Naive thymus-derived CD4-positive, alpha-beta T cell (primary cell): Measurements from ENCODE around the gene PDE6B. TPM values are rescaled to one million over a fixed set of nuclear protein-coding genes. Genes with fewer than 3 reads are reported as not detected.
A peak's percentile ranks its signal among the peaks of the same experiment; 100 is the strongest.

Experiments used
- ATAC-seq: fragments of 150-1000 bp; cut with Tn5 transposase; 2 replicates; pipeline ENCODE4 v1.10.0; 2021; ENCODE audit warnings: mild to moderate bottlenecking, moderate library complexity
- CTCF ChIA-PET: fragments of 350-600 bp; sonication (Branson Sonifier 250); formaldehyde crosslinking; loops from one replicate; lab custom pipeline; 2021; ENCODE audit warnings: antibody characterized with exemption; lab: Charles Lee
- POLR2A ChIA-PET: fragments of 350-600 bp; sonication (Branson Sonifier 250); formaldehyde crosslinking; loops from one replicate; lab custom pipeline; 2021; ENCODE audit warnings: antibody characterized with exemption, inconsistent platforms; lab: Charles Lee
- DNase-seq, 9 donors: peaks; one replicate each; pipeline versions ENCODE4 v3.0.0 to v3.0.0-alpha.2; 2020 to 2022; ENCODE audit warnings: mixed read lengths in 1 of 9
- H3K27ac ChIP-seq: one replicate; pipeline ENCODE4 v1.7.0; 2013; ENCODE audit warnings: mild to moderate bottlenecking, low read depth, low read length, moderate library complexity
- H3K27me3 ChIP-seq, 2 donors: one replicate each; pipeline ENCODE4 v1.7.0; 2013; ENCODE audit warnings: low read length in 2 of 2, mild to moderate bottlenecking in 2 of 2, moderate library complexity in 2 of 2; ENCODE audit not compliant: control insufficient read depth in 2 of 2, insufficient read depth in 2 of 2
- H3K36me3 ChIP-seq, 3 experiments: 1 replicate in 2 of 3; 2 replicates in 1 of 3; pipeline ENCODE4 v1.7.0; 2013; ENCODE audit warnings: low read length in 3 of 3, mild to moderate bottlenecking in 3 of 3, moderate library complexity in 1 of 3; ENCODE audit not compliant: insufficient read depth in 3 of 3, control insufficient read depth in 2 of 3
- H3K4me1 ChIP-seq, 2 donors: one replicate each; pipeline ENCODE4 v1.7.0; 2013; ENCODE audit warnings: low read length in 2 of 2, mild to moderate bottlenecking in 2 of 2, moderate library complexity in 1 of 2; ENCODE audit not compliant: control insufficient read depth in 2 of 2, insufficient read depth in 2 of 2
- H3K4me3 ChIP-seq: 2 replicates; pipeline ENCODE4 v1.7.0; 2013; ENCODE audit warnings: mild to moderate bottlenecking, low read length
- H3K9me3 ChIP-seq, 3 experiments: 1 replicate in 2 of 3; 2 replicates in 1 of 3; pipeline ENCODE4 v1.7.0; 2013; ENCODE audit warnings: low read length in 3 of 3; ENCODE audit not compliant: control insufficient read depth in 2 of 3
- H3K27ac Mint-ChIP-seq, 9 donors: one replicate each; pipeline ENCODE4 v1.8.0; 2020 to 2022; ENCODE audit warnings: mixed read lengths in 9 of 9, mild to moderate bottlenecking in 8 of 9, moderate library complexity in 5 of 9, inconsistent platforms in 2 of 9
- H3K27me3 Mint-ChIP-seq, 5 donors: one replicate each; pipeline ENCODE4 v1.8.0; 2021 to 2022; ENCODE audit warnings: mixed read lengths in 5 of 5, mild to moderate bottlenecking in 1 of 5
- H3K36me3 Mint-ChIP-seq, 5 donors: one replicate each; pipeline ENCODE4 v1.8.0; 2020 to 2022; ENCODE audit warnings: mixed read lengths in 5 of 5, mild to moderate bottlenecking in 3 of 5, inconsistent platforms in 1 of 5
- H3K4me1 Mint-ChIP-seq, 7 donors: one replicate each; pipeline ENCODE4 v1.8.0; 2020 to 2022; ENCODE audit warnings: mixed read lengths in 7 of 7, mild to moderate bottlenecking in 3 of 7, inconsistent platforms in 1 of 7
- H3K4me3 Mint-ChIP-seq, 10 donors: one replicate each; pipeline ENCODE4 v1.8.0; 2020 to 2022; ENCODE audit warnings: mild to moderate bottlenecking in 10 of 10, mixed read lengths in 10 of 10, moderate library complexity in 6 of 10, inconsistent platforms in 2 of 10
- H3K9me3 Mint-ChIP-seq, 11 donors: one replicate each; pipeline ENCODE4 v1.8.0; 2020 to 2022; ENCODE audit warnings: mixed read lengths in 11 of 11, mild to moderate bottlenecking in 4 of 11, inconsistent platforms in 1 of 11, moderate library complexity in 1 of 11
- intact Hi-C, 2 donors: fragments of 100-400 bp; cut with micrococcal nuclease; formaldehyde crosslinking; loops; one replicate each; pipeline ENCODE4 v1.15.1; 2023
- polyA plus RNA-seq, 2 donors: library from polyadenylated mRNA; unstranded; fragments of 300-500 nt; fragmentation: Illumina TruSeq; gene quantifications; one replicate each; pipeline ENCODE4 v1.2.3, GENCODE V29; 2021
- total RNA-seq, 6 experiments: library from RNA in 5 of 6; stranded (reverse) in 5 of 6; gene quantifications; 1 replicate in 5 of 6; 2 replicates in 1 of 6; pipeline ENCODE4 v1.2.3 and lab custom pipeline; 2021 to 2026

The PDE6B gene
- total and polyA plus RNA-seq, 7 experiments from 2014 or later = 13.7 to 28.3 (median 19.8) TPM

- ATAC-seq = no peak
- Histone ChIP-seq H3K27ac (no peak overlapping the region), H3K9me3 (no peaks in the 10 kb centered on the region), H3K4me1 (no peaks in the 10 kb centered on the region), H3K4me3 (no peak overlapping the region), H3K27me3 (no peaks in the 10 kb centered on the region), H3K36me3 (no peaks in the 10 kb centered on the region)
- no peaks in the 10 kb centered on the region for H3K4me1 Mint-ChIP-seq
- ChIA-PET POLR2A (no interaction called here), CTCF (no interaction called here)
- intact Hi-C loops = no loop called here
- H3K27me3 Mint-ChIP-seq = peaks cover 0 to 41% (median 23%) of the 10 kb centered on the region in 5 donors
- peaks cover 0 to 4% (median 0%) of the 10 kb centered on the region in 5 donors for H3K36me3 Mint-ChIP-seq
- no peak overlapping the region for H3K27ac Mint-ChIP-seq
- DNase-seq = no peak
- no peak overlapping the region for H3K4me3 Mint-ChIP-seq
- H3K9me3 Mint-ChIP-seq = peaks cover 0 to 2% (median 0%) of the 10 kb centered on the region in 11 donors
These were observed 3.0 kb upstream of the PDE6B start for GRCh38 chr4:622071-622995.

DNA sequence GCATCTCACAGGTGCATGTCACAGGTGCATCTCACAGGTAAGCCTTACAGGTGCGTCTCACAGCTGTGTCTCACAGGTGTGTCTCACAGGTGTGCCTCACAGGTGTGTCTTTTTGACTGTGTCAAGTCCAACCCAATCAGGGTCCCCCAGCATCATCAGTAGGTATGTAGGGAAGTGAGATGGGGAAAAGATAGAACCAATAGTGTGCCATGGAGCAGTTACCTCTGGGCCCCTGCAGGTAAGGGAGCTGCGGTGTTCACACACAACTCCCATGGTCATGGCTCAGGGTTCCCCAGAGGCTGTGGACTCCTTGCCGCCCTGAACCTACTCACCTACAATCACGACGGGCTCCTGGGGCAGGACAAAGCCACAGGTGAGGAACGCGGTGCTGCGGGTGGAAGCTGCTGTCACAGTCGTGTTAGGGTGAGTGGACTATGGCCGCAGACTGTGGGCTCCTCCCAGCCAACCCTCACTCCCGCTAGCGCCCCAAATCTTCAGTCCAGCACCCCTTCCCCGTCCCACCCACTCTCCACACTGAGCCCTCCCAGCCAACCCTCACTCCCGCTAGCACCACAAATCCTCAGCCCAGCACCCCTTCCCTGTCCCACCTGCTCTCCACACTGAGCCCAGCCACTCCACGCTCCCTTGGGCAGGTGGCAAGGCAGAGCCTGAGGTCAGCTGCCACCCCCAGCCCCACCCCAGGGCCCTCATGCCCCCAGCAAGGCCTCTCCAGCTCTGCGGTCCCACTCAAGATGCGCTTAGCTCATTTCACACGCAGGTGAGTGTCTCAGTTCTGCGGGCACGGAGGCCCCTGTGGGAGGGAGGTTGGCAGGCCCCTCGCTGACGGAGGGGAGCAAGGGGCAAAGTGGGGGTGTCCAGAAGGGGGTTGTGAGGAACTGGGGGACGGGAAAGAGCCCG, 2.1 kb upstream of the PDE6B start:
- no peaks in the 10 kb centered on the region for H3K27me3 ChIP-seq
- Mint-ChIP-seq H3K9me3 (peaks cover 0 to 2% (median 0%) of the 10 kb centered on the region in 11 donors), H3K36me3 (peaks cover 0 to 4% (median 0%) of the 10 kb centered on the region in 5 donors), H3K4me3 (no peak overlapping the region), H3K4me1 (no peaks in the 10 kb centered on the region), H3K27ac (no peak overlapping the region), H3K27me3 (peaks cover 0 to 32% (median 15%) of the 10 kb centered on the region in 5 donors)
- H3K9me3 ChIP-seq = no peaks in the 10 kb centered on the region
- no peaks in the 10 kb centered on the region for H3K36me3 ChIP-seq
- POLR2A ChIA-PET = no interaction called here
- CTCF ChIA-PET = no interaction called here
- intact Hi-C loops = no loop called here
- no peaks in the 10 kb centered on the region for H3K4me1 ChIP-seq
- ATAC-seq (no peak), DNase-seq (no peak)
- H3K27ac ChIP-seq = no peak overlapping the region
- H3K4me3 ChIP-seq = no peak overlapping the region

- Histone ChIP-seq H3K36me3 (no peaks in the 10 kb centered on the region), H3K4me1 (no peaks in the 10 kb centered on the region), H3K4me3 (no peak overlapping the region), H3K9me3 (no peaks in the 10 kb centered on the region), H3K27me3 (no peaks in the 10 kb centered on the region), H3K27ac (no peak overlapping the region)
- Mint-ChIP-seq H3K27me3 (peaks cover 0 to 32% (median 15%) of the 10 kb centered on the region in 5 donors), H3K9me3 (peaks cover 0 to 2% (median 0%) of the 10 kb centered on the region in 11 donors), H3K4me1 (no peaks in the 10 kb centered on the region), H3K27ac (no peak overlapping the region), H3K36me3 (peaks cover 0 to 4% (median 0%) of the 10 kb centered on the region in 5 donors), H3K4me3 (no peak overlapping the region)
- ChIA-PET CTCF (no interaction called here), POLR2A (no interaction called here)
- intact Hi-C loops = no loop called here
- ATAC-seq (no peak), DNase-seq (no peak)
These were observed 1.3 kb upstream of the PDE6B start for GRCh38 chr4:623914-624566.

DNA sequence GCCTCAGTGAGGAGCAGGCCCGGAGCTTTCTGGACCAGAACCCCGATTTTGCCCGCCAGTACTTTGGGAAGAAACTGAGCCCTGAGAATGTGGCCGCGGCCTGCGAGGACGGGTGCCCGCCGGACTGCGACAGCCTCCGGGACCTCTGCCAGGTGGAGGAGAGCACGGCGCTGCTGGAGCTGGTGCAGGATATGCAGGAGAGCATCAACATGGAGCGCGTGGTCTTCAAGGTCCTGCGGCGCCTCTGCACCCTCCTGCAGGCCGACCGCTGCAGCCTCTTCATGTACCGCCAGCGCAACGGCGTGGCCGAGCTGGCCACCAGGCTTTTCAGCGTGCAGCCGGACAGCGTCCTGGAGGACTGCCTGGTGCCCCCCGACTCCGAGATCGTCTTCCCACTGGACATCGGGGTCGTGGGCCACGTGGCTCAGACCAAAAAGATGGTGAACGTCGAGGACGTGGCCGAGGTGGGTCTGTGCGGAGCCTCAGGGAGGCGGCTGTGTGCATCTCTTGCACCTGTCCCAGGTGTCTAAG, 323 bp downstream of the PDE6B start:
- intact Hi-C loops = no loop called here
- no peak overlapping the region for H3K4me3 ChIP-seq
- H3K9me3 ChIP-seq = no peaks in the 10 kb centered on the region
- H3K27me3 ChIP-seq = no peaks in the 10 kb centered on the region
- Mint-ChIP-seq H3K27me3 (peaks cover 0 to 20% (median 6%) of the 10 kb centered on the region in 5 donors), H3K9me3 (peaks cover 0 to under 1% (median 0%) of the 10 kb centered on the region in 11 donors), H3K4me1 (no peaks in the 10 kb centered on the region), H3K27ac (no peak overlapping the region), H3K4me3 (no peak overlapping the region), H3K36me3 (peaks cover 0 to 1% (median 0%) of the 10 kb centered on the region in 5 donors)
- no peak overlapping the region for H3K27ac ChIP-seq
- DNase-seq = no peak
- ChIA-PET CTCF (no interaction called here), POLR2A (no interaction called here)
- no peaks in the 10 kb centered on the region for H3K4me1 ChIP-seq
- ATAC-seq = no peak
- no peaks in the 10 kb centered on the region for H3K36me3 ChIP-seq

DNA sequence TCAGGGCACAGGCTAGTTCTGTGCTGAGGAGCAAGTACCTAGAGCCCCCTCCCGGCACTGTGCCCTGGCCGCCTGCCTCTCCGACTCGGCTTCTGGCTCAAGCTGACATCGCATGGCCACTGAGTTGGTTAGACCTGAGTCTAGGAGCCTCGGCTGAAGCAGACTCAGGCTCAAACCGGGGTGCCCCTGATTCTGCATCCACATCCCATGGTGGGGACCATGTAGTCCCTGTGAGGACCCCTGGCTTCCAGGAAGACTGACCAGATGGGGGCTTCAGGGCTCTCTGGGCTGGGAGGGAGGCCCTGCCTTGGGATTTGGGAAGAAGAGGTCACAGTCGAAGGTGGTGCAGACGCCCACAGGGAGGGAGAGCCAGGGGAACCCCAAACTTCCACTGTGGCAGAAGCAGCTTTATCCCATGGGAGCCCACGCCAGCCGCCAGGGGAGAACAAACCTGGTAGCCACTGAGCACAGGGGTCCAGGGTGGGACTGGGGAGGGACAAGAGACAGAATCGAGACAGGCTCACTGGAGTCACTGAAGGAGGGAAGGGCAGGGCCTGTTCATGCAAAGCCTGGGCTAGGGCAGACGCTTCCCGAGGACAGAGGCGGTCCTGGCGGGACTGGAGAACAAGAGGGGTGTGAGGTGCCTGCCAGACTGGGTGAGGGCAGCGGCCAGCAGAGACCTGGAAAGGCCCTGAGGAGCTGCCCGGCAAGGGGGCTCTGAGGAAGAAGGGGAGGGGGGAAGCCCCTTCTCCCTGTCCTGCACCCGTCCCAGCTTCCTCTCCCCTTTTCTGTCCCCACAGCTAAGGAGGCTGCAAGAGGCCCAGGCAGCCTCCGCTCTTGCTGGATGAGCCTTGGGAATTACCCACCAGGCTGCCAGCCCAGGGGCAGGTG, 1.1 kb downstream of the PDE6B start:
- Mint-ChIP-seq H3K9me3 (peaks cover 0 to 8% (median 0%) of the 10 kb centered on the region in 11 donors), H3K4me3 (no peak overlapping the region), H3K27me3 (peaks cover 0 to 16% (median 6%) of the 10 kb centered on the region in 5 donors), H3K4me1 (peaks cover 0 to 1% (median 0%) of the 10 kb centered on the region in 7 donors), H3K36me3 (peaks cover 0 to 4% (median 0%) of the 10 kb centered on the region in 5 donors), H3K27ac (no peak overlapping the region)
- H3K27me3 ChIP-seq = no peaks in the 10 kb centered on the region
- no peaks in the 10 kb centered on the region for H3K4me1 ChIP-seq
- H3K4me3 ChIP-seq = no peak overlapping the region
- no peaks in the 10 kb centered on the region for H3K9me3 ChIP-seq
- intact Hi-C loops = no loop called here
- ChIA-PET POLR2A (no interaction called here), CTCF (no interaction called here)
- no peak overlapping the region for H3K27ac ChIP-seq
- peak; percentile 8 for ATAC-seq
- H3K36me3 ChIP-seq = no peaks in the 10 kb centered on the region
- DNase-seq = no peak
